WTC11 (cell line): Measurements from ENCODE around the gene URI1. TPM values are rescaled to one million over a fixed set of nuclear protein-coding genes. Genes with fewer than 3 reads are reported as not detected.

Experiments
- ATAC-seq: fragments of 200-7000 bp; cut with Tn5 transposase; 2 replicates; pipeline ENCODE4 v1.10.0; 2021; ENCODE audit warnings: mild to moderate bottlenecking, moderate library complexity
- CTCF ChIA-PET: fragments of 300-600 bp; sonication (Branson Sonifier 250); formaldehyde crosslinking; loops from one replicate; lab custom pipeline; 2021; ENCODE audit warnings: antibody characterized with exemption; lab: Charles Lee
- POLR2A ChIA-PET: fragments of 350-600 bp; sonication (Branson Sonifier 250); formaldehyde crosslinking; loops from one replicate; lab custom pipeline; 2021; ENCODE audit warnings: antibody characterized with exemption; lab: Charles Lee
- DNase-seq: peaks from one replicate; pipeline ENCODE4 v3.0.0; 2021; ENCODE audit warnings: low spot score
- H3K27ac Mint-ChIP-seq: 2 replicates; pipeline ENCODE4 v1.8.0; 2021; ENCODE audit warnings: mixed read lengths
- H3K27me3 Mint-ChIP-seq: 2 replicates; pipeline ENCODE4 v1.8.0; 2021; ENCODE audit warnings: low read depth, mild to moderate bottlenecking, moderate library complexity, mixed read lengths
- H3K36me3 Mint-ChIP-seq: 2 replicates; pipeline ENCODE4 v1.8.0; 2021; ENCODE audit warnings: mixed read lengths
- H3K4me1 Mint-ChIP-seq: 2 replicates; pipeline ENCODE4 v1.8.0; 2022; ENCODE audit warnings: mixed read lengths
- H3K4me3 Mint-ChIP-seq: 2 replicates; pipeline ENCODE4 v1.8.0; 2021; ENCODE audit warnings: mild to moderate bottlenecking, moderate library complexity, mixed read lengths
- H3K9me3 Mint-ChIP-seq: 2 replicates; pipeline ENCODE4 v1.8.0; 2021; ENCODE audit warnings: mixed read lengths
- ELF4 ChIP-seq: sonication (generic); formaldehyde crosslinking; IDR thresholded peaks from 2 replicates; pipeline ENCODE4 v1.8.1; 2022; ENCODE audit warnings: low read depth, mild to moderate bottlenecking, moderate library complexity, missing genetic modification reagents
- GTF2I ChIP-seq: fragments of 250-450 bp; sonication (Bioruptor Pico); conservative IDR thresholded peaks from 2 replicates; pipeline ENCODE4 v1.4.0; 2021; ENCODE audit warnings: mild to moderate bottlenecking
- HMGA2 ChIP-seq: fragments of 250-450 bp; sonication (Bioruptor Pico); IDR thresholded peaks from 2 replicates; pipeline ENCODE4 v1.4.0; 2021; ENCODE audit warnings: mild to moderate bottlenecking, moderate library complexity
- IRF2 ChIP-seq: sonication (generic); formaldehyde crosslinking; IDR thresholded peaks from 2 replicates; pipeline ENCODE4 v1.8.0; 2022; ENCODE audit warnings: low read depth, missing genetic modification reagents, borderline replicate concordance
- PRRX2 ChIP-seq: fragments of 250-450 bp; sonication (Bioruptor Pico); IDR thresholded peaks from 2 replicates; pipeline ENCODE4 v1.8.0; 2021; ENCODE audit warnings: mild to moderate bottlenecking
- SMAD4 ChIP-seq: sonication (generic); formaldehyde crosslinking; IDR thresholded peaks from 2 replicates; pipeline ENCODE4 v1.8.0; 2022; ENCODE audit warnings: mild to moderate bottlenecking, missing genetic modification reagents
- ZNF138 ChIP-seq: sonication (generic); formaldehyde crosslinking; conservative IDR thresholded peaks from 2 replicates; pipeline ENCODE4 v1.8.1; 2022; ENCODE audit warnings: mild to moderate bottlenecking, moderate library complexity, missing genetic modification reagents
- ZNF416 ChIP-seq: fragments of 250-450 bp; sonication (Bioruptor Pico); IDR thresholded peaks from 2 replicates; pipeline ENCODE4 v1.9.0; 2021; ENCODE audit warnings: mild to moderate bottlenecking, inconsistent platforms
- total RNA-seq: library from RNA; stranded (reverse); gene quantifications from 3 replicates; pipeline ENCODE4 v1.2.3, GENCODE V29; 2021
- TF ChIP-seq, protein P1 (sequence below): sonication (generic); formaldehyde crosslinking; IDR thresholded peaks from 2 replicates; pipeline ENCODE4 v1.8.0; 2022; ENCODE audit warnings: missing genetic modification reagents
- TF ChIP-seq, protein P2 (sequence below): sonication (generic); formaldehyde crosslinking; IDR thresholded peaks from 2 replicates; pipeline ENCODE4 v1.8.1; 2022; ENCODE audit warnings: mild to moderate bottlenecking, missing genetic modification reagents, moderate library complexity, borderline replicate concordance
- TF ChIP-seq, protein P3 (sequence below): sonication (generic); formaldehyde crosslinking; IDR thresholded peaks from 2 replicates; pipeline ENCODE4 v1.8.0; 2023; ENCODE audit warnings: missing genetic modification reagents, mild to moderate bottlenecking, borderline replicate concordance
- TF ChIP-seq, protein P4 (sequence below): sonication (generic); formaldehyde crosslinking; IDR thresholded peaks from 2 replicates; pipeline ENCODE4 v1.8.1; 2023; ENCODE audit warnings: mild to moderate bottlenecking, moderate library complexity, missing genetic modification reagents
- TF ChIP-seq, protein P5 (sequence below): sonication (generic); formaldehyde crosslinking; IDR thresholded peaks from 2 replicates; pipeline ENCODE4 v1.8.0; 2023; ENCODE audit warnings: missing genetic modification reagents
- TF ChIP-seq, protein P6 (sequence below): sonication (generic); formaldehyde crosslinking; IDR thresholded peaks from 2 replicates; pipeline ENCODE4 v1.8.0; 2022; ENCODE audit warnings: mild to moderate bottlenecking, missing genetic modification reagents

URI1 gene
- total RNA-seq, 1 experiment from 2014 or later: 57.1 TPM

DNA sequence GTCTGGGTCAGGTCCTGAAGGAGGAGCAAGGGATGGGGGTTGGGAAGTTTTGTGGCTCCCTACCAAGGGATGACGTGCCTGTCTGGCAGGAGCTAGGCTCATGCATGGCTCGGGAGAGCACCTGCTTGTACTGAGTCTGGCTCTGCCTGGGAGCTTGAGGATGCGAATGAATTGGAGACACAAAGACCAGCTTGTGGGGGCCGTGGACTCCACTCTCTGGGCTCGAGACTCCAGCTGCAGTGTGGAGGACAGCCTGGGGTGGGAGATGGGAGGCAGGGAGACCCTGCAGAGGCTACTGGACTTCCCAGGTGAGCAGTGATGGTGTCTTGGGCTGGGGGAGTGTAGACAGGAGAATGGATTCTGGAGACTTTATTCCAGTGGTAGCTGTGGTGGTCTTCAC, 15.2 kb upstream of the URI1 start:
- no peaks in the 10 kb centered on the region for H3K36me3 Mint-ChIP-seq
- H3K27ac Mint-ChIP-seq: no peak overlapping the region; the same call in 1 of the 2 replicates
- ATAC-seq: no peak
- no peak for TF ChIP-seq GTF2I (CRISPR knock-in tag)
- no peak for TF ChIP-seq PRRX2 (CRISPR knock-in tag)
- no peak for TF ChIP-seq IRF2 (CRISPR knock-in tag)
- TF ChIP-seq, protein P1, sequence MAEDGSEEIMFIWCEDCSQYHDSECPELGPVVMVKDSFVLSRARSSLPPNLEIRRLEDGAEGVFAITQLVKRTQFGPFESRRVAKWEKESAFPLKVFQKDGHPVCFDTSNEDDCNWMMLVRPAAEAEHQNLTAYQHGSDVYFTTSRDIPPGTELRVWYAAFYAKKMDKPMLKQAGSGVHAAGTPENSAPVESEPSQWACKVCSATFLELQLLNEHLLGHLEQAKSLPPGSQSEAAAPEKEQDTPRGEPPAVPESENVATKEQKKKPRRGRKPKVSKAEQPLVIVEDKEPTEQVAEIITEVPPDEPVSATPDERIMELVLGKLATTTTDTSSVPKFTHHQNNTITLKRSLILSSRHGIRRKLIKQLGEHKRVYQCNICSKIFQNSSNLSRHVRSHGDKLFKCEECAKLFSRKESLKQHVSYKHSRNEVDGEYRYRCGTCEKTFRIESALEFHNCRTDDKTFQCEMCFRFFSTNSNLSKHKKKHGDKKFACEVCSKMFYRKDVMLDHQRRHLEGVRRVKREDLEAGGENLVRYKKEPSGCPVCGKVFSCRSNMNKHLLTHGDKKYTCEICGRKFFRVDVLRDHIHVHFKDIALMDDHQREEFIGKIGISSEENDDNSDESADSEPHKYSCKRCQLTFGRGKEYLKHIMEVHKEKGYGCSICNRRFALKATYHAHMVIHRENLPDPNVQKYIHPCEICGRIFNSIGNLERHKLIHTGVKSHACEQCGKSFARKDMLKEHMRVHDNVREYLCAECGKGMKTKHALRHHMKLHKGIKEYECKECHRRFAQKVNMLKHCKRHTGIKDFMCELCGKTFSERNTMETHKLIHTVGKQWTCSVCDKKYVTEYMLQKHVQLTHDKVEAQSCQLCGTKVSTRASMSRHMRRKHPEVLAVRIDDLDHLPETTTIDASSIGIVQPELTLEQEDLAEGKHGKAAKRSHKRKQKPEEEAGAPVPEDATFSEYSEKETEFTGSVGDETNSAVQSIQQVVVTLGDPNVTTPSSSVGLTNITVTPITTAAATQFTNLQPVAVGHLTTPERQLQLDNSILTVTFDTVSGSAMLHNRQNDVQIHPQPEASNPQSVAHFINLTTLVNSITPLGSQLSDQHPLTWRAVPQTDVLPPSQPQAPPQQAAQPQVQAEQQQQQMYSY (CRISPR knock-in tag): no peak
- no peak for TF ChIP-seq ZNF416 (CRISPR knock-in tag)
- no peak for TF ChIP-seq ELF4 (CRISPR knock-in tag)
- TF ChIP-seq, protein P2, sequence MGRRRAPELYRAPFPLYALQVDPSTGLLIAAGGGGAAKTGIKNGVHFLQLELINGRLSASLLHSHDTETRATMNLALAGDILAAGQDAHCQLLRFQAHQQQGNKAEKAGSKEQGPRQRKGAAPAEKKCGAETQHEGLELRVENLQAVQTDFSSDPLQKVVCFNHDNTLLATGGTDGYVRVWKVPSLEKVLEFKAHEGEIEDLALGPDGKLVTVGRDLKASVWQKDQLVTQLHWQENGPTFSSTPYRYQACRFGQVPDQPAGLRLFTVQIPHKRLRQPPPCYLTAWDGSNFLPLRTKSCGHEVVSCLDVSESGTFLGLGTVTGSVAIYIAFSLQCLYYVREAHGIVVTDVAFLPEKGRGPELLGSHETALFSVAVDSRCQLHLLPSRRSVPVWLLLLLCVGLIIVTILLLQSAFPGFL: no peak
- no peak for TF ChIP-seq HMGA2 (CRISPR knock-in tag)
- TF ChIP-seq ZNF138 (CRISPR knock-in tag): no peak
- no peak for TF ChIP-seq SMAD4 (CRISPR knock-in tag)
- CTCF ChIA-PET: interaction anchor here (0.8 to 1.0 kb wide), 2 partner anchors 54 to 167 kb away, joined by 3 to 4 read pairs; no protein-coding TSS in a partner anchor
- H3K9me3 Mint-ChIP-seq: no peaks in the 10 kb centered on the region
- POLR2A ChIA-PET: no interaction called here
- no peak overlapping the region for H3K4me3 Mint-ChIP-seq
- peaks cover 18% of the 10 kb centered on the region for H3K4me1 Mint-ChIP-seq
- 0 out of 2 replicates have a peak, but pooled peaks cover 2% of the 10 kb centered on the region for H3K27me3 Mint-ChIP-seq
- DNase-seq: no peak

DNA sequence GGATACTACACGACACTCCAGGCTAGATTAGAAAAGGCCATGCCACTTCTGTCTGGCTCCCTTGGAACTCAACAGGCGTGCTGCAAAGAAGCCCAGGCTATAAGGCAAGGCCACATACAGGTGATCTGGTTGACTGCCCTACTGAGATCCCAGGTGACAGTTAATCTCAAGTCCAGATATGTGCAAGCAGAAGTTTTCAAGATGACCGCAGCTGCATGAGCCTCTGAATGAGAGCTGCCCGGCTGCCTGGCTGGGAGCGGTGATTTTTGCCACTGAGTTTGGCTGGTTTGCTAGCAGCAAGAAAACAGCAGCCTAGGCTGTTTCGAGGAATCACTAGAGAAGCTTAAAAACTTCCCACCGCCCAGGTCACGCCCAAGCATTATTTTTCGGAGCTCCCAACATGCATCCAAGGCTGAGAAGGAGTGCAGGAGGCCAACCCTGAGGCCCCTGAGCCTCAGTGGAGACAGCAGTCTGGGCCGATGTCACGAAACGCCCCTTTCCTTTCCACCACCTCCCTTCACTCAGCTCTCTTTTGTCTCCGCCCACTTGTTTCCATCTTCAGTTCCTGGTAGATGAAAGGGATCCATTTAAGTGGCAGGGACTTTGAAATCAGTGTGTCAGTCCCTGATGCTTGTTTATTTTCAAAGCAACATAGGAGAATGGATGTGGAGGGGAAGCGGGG, 14.0 kb upstream of the URI1 start:
- TF ChIP-seq, protein P3, sequence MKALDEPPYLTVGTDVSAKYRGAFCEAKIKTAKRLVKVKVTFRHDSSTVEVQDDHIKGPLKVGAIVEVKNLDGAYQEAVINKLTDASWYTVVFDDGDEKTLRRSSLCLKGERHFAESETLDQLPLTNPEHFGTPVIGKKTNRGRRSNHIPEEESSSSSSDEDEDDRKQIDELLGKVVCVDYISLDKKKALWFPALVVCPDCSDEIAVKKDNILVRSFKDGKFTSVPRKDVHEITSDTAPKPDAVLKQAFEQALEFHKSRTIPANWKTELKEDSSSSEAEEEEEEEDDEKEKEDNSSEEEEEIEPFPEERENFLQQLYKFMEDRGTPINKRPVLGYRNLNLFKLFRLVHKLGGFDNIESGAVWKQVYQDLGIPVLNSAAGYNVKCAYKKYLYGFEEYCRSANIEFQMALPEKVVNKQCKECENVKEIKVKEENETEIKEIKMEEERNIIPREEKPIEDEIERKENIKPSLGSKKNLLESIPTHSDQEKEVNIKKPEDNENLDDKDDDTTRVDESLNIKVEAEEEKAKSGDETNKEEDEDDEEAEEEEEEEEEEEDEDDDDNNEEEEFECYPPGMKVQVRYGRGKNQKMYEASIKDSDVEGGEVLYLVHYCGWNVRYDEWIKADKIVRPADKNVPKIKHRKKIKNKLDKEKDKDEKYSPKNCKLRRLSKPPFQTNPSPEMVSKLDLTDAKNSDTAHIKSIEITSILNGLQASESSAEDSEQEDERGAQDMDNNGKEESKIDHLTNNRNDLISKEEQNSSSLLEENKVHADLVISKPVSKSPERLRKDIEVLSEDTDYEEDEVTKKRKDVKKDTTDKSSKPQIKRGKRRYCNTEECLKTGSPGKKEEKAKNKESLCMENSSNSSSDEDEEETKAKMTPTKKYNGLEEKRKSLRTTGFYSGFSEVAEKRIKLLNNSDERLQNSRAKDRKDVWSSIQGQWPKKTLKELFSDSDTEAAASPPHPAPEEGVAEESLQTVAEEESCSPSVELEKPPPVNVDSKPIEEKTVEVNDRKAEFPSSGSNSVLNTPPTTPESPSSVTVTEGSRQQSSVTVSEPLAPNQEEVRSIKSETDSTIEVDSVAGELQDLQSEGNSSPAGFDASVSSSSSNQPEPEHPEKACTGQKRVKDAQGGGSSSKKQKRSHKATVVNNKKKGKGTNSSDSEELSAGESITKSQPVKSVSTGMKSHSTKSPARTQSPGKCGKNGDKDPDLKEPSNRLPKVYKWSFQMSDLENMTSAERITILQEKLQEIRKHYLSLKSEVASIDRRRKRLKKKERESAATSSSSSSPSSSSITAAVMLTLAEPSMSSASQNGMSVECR (CRISPR knock-in tag): no peak
- TF ChIP-seq, protein P4, sequence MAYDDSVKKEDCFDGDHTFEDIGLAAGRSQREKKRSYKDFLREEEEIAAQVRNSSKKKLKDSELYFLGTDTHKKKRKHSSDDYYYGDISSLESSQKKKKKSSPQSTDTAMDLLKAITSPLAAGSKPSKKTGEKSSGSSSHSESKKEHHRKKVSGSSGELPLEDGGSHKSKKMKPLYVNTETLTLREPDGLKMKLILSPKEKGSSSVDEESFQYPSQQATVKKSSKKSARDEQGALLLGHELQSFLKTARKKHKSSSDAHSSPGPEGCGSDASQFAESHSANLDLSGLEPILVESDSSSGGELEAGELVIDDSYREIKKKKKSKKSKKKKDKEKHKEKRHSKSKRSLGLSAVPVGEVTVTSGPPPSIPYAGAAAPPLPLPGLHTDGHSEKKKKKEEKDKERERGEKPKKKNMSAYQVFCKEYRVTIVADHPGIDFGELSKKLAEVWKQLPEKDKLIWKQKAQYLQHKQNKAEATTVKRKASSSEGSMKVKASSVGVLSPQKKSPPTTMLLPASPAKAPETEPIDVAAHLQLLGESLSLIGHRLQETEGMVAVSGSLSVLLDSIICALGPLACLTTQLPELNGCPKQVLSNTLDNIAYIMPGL: no peak
- no peak for TF ChIP-seq GTF2I (CRISPR knock-in tag)
- TF ChIP-seq, protein P5, sequence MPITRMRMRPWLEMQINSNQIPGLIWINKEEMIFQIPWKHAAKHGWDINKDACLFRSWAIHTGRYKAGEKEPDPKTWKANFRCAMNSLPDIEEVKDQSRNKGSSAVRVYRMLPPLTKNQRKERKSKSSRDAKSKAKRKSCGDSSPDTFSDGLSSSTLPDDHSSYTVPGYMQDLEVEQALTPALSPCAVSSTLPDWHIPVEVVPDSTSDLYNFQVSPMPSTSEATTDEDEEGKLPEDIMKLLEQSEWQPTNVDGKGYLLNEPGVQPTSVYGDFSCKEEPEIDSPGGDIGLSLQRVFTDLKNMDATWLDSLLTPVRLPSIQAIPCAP (CRISPR knock-in tag): no peak
- TF ChIP-seq, protein P6, sequence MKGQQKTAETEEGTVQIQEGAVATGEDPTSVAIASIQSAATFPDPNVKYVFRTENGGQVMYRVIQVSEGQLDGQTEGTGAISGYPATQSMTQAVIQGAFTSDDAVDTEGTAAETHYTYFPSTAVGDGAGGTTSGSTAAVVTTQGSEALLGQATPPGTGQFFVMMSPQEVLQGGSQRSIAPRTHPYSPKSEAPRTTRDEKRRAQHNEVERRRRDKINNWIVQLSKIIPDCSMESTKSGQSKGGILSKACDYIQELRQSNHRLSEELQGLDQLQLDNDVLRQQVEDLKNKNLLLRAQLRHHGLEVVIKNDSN: no peak
- peak; percentile 91 for ATAC-seq
- Mint-ChIP-seq H3K27ac (no peak overlapping the region), H3K27me3 (peaks cover 2% of the 10 kb centered on the region; the same call in 1 of the 2 replicates), H3K9me3 (peaks cover 3% of the 10 kb centered on the region), H3K36me3 (no peaks in the 10 kb centered on the region), H3K4me3 (no peak overlapping the region), H3K4me1 (peaks cover 18% of the 10 kb centered on the region)
- CTCF ChIA-PET: interaction anchor here (0.7 to 1.0 kb wide), 3 partner anchors 55 to 234 kb away, joined by 3 to 4 read pairs (median 3); no protein-coding TSS in a partner anchor
- DNase-seq: peak; percentile 19
- POLR2A ChIA-PET: no interaction called here
